SU-DHL-6 (cell line): ENCODE results near the gene PIEZO1.
"Not testable (repeated sequence)": the region's sequence is repeated elsewhere in the genome, so short reads cannot be mapped to it uniquely, and the experiment has no call there.

Source experiments
- H2AFZ ChIP-seq: fragments of 200-600 bp; sonication (generic); 2 replicates; pipeline ENCODE4 v1.6.1; 2014; ENCODE audit warnings: low read depth, mild to moderate bottlenecking, moderate library complexity, mixed read lengths, antibody characterized with exemption, low read length; ENCODE audit not compliant: severe bottlenecking
- H3F3A ChIP-seq: fragments of 200-600 bp; shearing (Covaris generic); 2 replicates; pipeline ENCODE4 v1.6.0; 2016; ENCODE audit warnings: antibody characterized with exemption, mild to moderate bottlenecking; ENCODE audit not compliant: insufficient read depth
- H3K27ac ChIP-seq: fragments of 200-600 bp; sonication (generic); 2 replicates; pipeline ENCODE4 v1.5.1; 2016; ENCODE audit warnings: low read depth, mild to moderate bottlenecking, low read length, moderate library complexity, mixed read lengths
- H3K27me3 ChIP-seq: fragments of 200-600 bp; sonication (generic), shearing (Covaris generic); 2 replicates; pipeline ENCODE4 v1.6.0; 2014; ENCODE audit warnings: mild to moderate bottlenecking, low read length
- H3K36me3 ChIP-seq: fragments of 200-600 bp; sonication (generic); 2 replicates; pipeline ENCODE4 v1.6.1; 2014; ENCODE audit warnings: mild to moderate bottlenecking, low read length, mixed read lengths
- H3K4me2 ChIP-seq: fragments of 300-600, 200-600 bp; shearing (Covaris generic), sonication (generic); 2 replicates; pipeline ENCODE4 v1.6.0; 2014; ENCODE audit warnings: low read length, low read depth, mild to moderate bottlenecking; ENCODE audit not compliant: poor library complexity, severe bottlenecking
- H3K4me3 ChIP-seq: fragments of 200-600 bp; sonication (generic); 2 replicates; pipeline ENCODE4 v1.5.1; 2014; ENCODE audit warnings: antibody characterized with exemption, low read length, mild to moderate bottlenecking, mixed read lengths; ENCODE audit not compliant: insufficient read depth, poor library complexity, severe bottlenecking
- H3K79me2 ChIP-seq: fragments of 200-600 bp; sonication (generic); 2 replicates; pipeline ENCODE4 v1.6.1; 2014; ENCODE audit warnings: mild to moderate bottlenecking, low read length, moderate library complexity; ENCODE audit not compliant: insufficient read depth
- H3K9ac ChIP-seq: fragments of 200-600 bp; sonication (generic); 2 replicates; pipeline ENCODE4 v1.7.0; 2014; ENCODE audit warnings: mild to moderate bottlenecking, low read length
- H3K9me2 ChIP-seq: fragments of 200-600 bp; sonication (generic); replicated peaks from 2 replicates; pipeline ENCODE4 v1.6.1; 2014; ENCODE audit warnings: low read length; ENCODE audit not compliant: insufficient read depth
- H3K9me3 ChIP-seq: fragments of 200-600 bp; sonication (generic); 2 replicates; pipeline ENCODE4 v1.6.1; 2014; ENCODE audit warnings: low read length, mixed read lengths; ENCODE audit not compliant: insufficient read depth
- H4K20me1 ChIP-seq: fragments of 200-600 bp; sonication (generic); 2 replicates; pipeline ENCODE4 v1.6.1; 2014; ENCODE audit warnings: low read depth, mild to moderate bottlenecking, antibody characterized with exemption, low read length, moderate library complexity, mixed read lengths
- CTCF ChIP-seq: fragments of 200-600 bp; sonication (generic); IDR thresholded peaks from one replicate; pipeline ENCODE4 v1.5.1; 2017; ENCODE audit warnings: antibody characterized with exemption, mild to moderate bottlenecking, low read length, moderate library complexity; ENCODE audit not compliant: insufficient read depth, poor library complexity, severe bottlenecking
- EZH2phosphoT487 ChIP-seq: fragments of 200-600 bp; sonication (generic), shearing (Covaris generic); conservative IDR thresholded peaks from 2 replicates; pipeline ENCODE4 v1.6.1; 2018; ENCODE audit warnings: mild to moderate bottlenecking, antibody characterized with exemption, low read length, moderate library complexity, mixed read lengths

Gene PIEZO1

DNA sequence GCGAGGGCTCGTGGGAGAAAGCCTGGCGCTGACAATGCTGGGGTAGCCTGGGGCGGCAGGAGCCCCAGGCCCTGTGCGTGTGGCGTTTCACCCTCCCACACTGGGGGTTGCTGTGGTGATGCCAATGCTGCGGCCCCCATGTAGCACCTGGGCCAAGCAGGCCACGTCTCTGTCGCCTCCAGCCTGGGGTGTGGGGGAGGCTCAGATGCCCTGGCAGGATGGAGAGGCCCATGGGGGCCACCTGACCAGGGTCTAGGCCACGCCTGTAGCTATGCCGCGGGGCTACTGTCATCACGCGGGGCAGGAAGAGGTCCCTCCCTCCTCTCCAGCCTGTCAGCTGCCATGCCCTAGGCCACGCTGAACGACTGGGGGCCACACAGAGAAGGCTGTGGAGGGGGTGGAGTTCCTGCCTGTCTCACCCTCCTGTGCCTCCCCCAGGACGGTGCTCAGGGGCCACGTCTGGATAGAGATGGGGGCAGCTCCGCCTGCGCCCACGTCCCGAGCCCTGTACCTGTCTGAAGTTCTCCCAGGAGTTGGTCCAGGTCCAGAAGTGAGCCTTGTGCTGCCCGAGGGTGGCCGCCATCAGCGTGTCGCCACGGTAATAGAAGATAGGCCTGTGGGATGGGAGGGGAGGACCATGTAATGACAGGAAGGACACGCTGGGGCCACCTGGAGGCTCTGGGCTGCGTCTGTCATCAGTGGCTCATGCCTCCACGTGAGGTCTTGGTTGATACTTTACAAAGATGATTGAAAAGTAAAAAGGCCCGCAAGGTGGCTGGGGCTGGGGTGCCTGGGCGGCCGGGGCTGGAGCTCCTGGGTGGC, 39.4 kb upstream of the PIEZO1 start:
- Histone ChIP-seq H3K27me3 (no peaks in the 10 kb centered on the region), H3K9me3 (no peaks in the 10 kb centered on the region), H3K79me2 (no peaks in the 10 kb centered on the region), H3K4me2 (no peak overlapping the region), H3K36me3 (no peaks in the 10 kb centered on the region), H3K9me2 (no peaks in the 10 kb centered on the region), H4K20me1 (no peaks in the 10 kb centered on the region), H2AFZ (no peak overlapping the region), H3K4me3 (no peak overlapping the region), H3K9ac (no peak overlapping the region), H3K27ac (no peak overlapping the region), H3F3A (no peaks in the 10 kb centered on the region)
- TF ChIP-seq EZH2phosphoT487 = no peak
- no peak for TF ChIP-seq CTCF

DNA sequence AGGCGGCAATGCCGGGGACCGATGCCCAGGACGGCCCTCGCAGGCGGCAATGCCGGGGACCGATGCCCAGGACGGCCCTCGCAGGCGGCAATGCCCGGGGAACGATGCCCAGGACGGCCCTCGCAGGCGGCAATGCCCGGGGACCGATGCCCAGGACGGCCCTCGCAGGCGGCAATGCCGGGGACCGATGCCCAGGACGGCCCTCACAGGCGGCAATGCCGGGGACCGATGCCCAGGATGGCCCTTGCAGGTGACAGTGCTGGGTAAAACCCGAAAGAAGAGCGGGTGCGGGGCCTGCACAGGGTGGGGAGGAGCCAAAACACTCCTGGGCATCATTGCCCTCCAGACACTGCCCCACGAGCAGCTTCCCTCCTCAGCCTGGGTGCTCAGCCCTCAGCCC, 38.6 kb upstream of the PIEZO1 start:
- not testable (repeated sequence) for H3K9me2 ChIP-seq, H3F3A ChIP-seq, H3K27ac ChIP-seq, H3K9me3 ChIP-seq, H3K9ac ChIP-seq, H3K27me3 ChIP-seq, H3K4me2 ChIP-seq, H2AFZ ChIP-seq, H4K20me1 ChIP-seq, H3K36me3 ChIP-seq, H3K79me2 ChIP-seq, H3K4me3 ChIP-seq

DNA sequence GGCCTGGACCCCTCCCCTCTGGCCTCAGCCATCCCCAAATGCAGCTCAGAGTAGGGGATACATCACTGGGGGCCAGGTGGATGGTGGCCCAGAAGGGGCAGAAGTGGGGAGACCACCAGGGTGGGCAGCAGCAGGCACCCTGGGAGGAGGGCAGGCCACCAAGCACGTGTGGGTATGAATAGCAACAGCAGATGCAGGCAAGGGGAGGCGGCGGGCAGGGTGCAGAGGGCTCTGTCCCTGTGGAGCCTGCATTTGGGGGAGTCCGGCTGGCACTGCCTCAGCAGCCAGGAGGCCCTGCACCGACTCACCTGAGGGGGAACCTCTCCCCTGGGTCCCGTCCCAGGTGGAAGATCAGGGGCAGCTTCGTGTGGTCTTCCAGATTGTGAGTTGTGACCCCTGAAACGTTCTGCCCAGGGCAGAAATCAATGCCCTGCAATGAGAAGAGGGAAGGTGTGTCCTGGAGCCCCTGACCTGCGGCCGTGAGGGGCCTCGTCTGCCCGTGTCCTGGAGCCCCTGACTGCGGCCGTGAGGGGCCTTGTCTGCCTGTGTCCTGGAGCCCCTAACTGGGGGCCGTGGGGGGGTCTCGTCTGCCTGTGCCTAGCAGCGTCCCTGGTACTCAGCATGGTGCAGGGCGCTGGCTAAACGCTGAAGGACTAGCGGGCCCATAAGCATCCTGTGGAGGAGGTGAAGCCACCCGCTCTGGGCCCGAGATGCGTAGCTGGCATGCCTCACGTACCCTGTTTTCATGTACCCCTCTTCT, 37.4 kb upstream of the PIEZO1 start:
- Histone ChIP-seq H4K20me1 (no peaks in the 10 kb centered on the region), H3K9me3 (no peaks in the 10 kb centered on the region), H3F3A (no peaks in the 10 kb centered on the region), H3K27me3 (no peaks in the 10 kb centered on the region), H3K4me2 (no peak overlapping the region), H3K9me2 (no peaks in the 10 kb centered on the region), H3K27ac (no peak overlapping the region), H3K4me3 (no peak overlapping the region), H3K9ac (no peak overlapping the region), H3K79me2 (no peaks in the 10 kb centered on the region), H3K36me3 (no peaks in the 10 kb centered on the region), H2AFZ (no peak overlapping the region)
- TF ChIP-seq EZH2phosphoT487 (no peak), CTCF (no peak)
